SK-N-SH treated with all-trans-retinoic acid at 6 μM for 48 hours (cell line): Measurements from ENCODE around the gene CTBP2.
A peak's percentile ranks its signal among the peaks of the same experiment; 100 is the strongest.

Source experiments
- ATAC-seq: fragments of 200-7000 bp; cut with Tn5 transposase; 3 replicates; pipeline ENCODE4 v1.9.1; 2020; ENCODE audit warnings: mild to moderate bottlenecking, moderate library complexity
- BACH2 ChIP-seq: fragments of 250-450 bp; sonication (Bioruptor Pico); IDR thresholded peaks from 2 replicates; pipeline ENCODE4 v1.9.0; 2021; ENCODE audit warnings: mild to moderate bottlenecking, borderline replicate concordance
- CREB5 ChIP-seq: fragments of 250-450 bp; sonication (Bioruptor Pico); IDR thresholded peaks from 2 replicates; pipeline ENCODE4 v1.5.1; 2020; ENCODE audit warnings: low read depth, mild to moderate bottlenecking, moderate library complexity
- CSDC2 ChIP-seq: fragments of 250-450 bp; sonication (Bioruptor Pico); IDR thresholded peaks from 2 replicates; pipeline ENCODE4 v1.5.0; 2020; ENCODE audit warnings: mild to moderate bottlenecking, moderate library complexity
- CSRNP3 ChIP-seq: fragments of 250-450 bp; sonication (Bioruptor Pico); IDR thresholded peaks from 2 replicates; pipeline ENCODE4 v1.5.1; 2021; ENCODE audit warnings: mild to moderate bottlenecking, moderate library complexity
- GLIS3 ChIP-seq: fragments of 250-450 bp; sonication (Bioruptor Pico); IDR thresholded peaks from 2 replicates; pipeline ENCODE4 v1.5.0; 2020; ENCODE audit warnings: mild to moderate bottlenecking, moderate library complexity
- ISL1 ChIP-seq: fragments of 250-450 bp; sonication (Bioruptor Pico); IDR thresholded peaks from 2 replicates; pipeline ENCODE4 v2.1.2; 2022; ENCODE audit warnings: mild to moderate bottlenecking, moderate library complexity
- OSR1 ChIP-seq: fragments of 250-450 bp; sonication (Bioruptor Pico); IDR thresholded peaks from 2 replicates; pipeline ENCODE4 v1.8.0; 2022; ENCODE audit warnings: moderate library complexity, mild to moderate bottlenecking, inconsistent platforms
- POU6F1 ChIP-seq: fragments of 250-450 bp; sonication (Bioruptor Pico); IDR thresholded peaks from 2 replicates; pipeline ENCODE4 v1.8.0; 2021; ENCODE audit warnings: low read depth, mild to moderate bottlenecking, moderate library complexity, borderline replicate concordance
- PPARA ChIP-seq: fragments of 250-450 bp; sonication (Bioruptor Pico); IDR thresholded peaks from 2 replicates; pipeline ENCODE4 v1.5.0; 2020; ENCODE audit warnings: mild to moderate bottlenecking, borderline replicate concordance
- RARB ChIP-seq: fragments of 250-450 bp; sonication (Bioruptor Pico); IDR thresholded peaks from 2 replicates; pipeline ENCODE4 v1.8.0; 2021; ENCODE audit warnings: mild to moderate bottlenecking, moderate library complexity
- TCF4 ChIP-seq: fragments of 250-450 bp; sonication (Bioruptor Pico); IDR thresholded peaks from 2 replicates; pipeline ENCODE4 v1.8.0; 2021; ENCODE audit warnings: mild to moderate bottlenecking, moderate library complexity, borderline replicate concordance
- TSHZ2 ChIP-seq: fragments of 250-450 bp; sonication (Bioruptor Pico); IDR thresholded peaks from 2 replicates; pipeline ENCODE4 v1.5.0; 2020; ENCODE audit warnings: mild to moderate bottlenecking, moderate library complexity
- ZC3H10 ChIP-seq: fragments of 250-450 bp; sonication (Bioruptor Pico); IDR thresholded peaks from 2 replicates; pipeline ENCODE4 v1.5.1; 2021; ENCODE audit warnings: mild to moderate bottlenecking, moderate library complexity
- ZFP3 ChIP-seq: fragments of 250-450 bp; sonication (Bioruptor Pico); IDR thresholded peaks from 2 replicates; pipeline ENCODE4 v1.5.0; 2020; ENCODE audit warnings: mild to moderate bottlenecking, moderate library complexity
- ZFP30 ChIP-seq: fragments of 450-650 bp; formaldehyde crosslinking; IDR thresholded peaks from 2 replicates; pipeline ENCODE4 v1.5.0; 2022; ENCODE audit warnings: mild to moderate bottlenecking, moderate library complexity
- ZNF565 ChIP-seq: fragments of 450-650 bp; formaldehyde crosslinking; conservative IDR thresholded peaks from 2 replicates; pipeline ENCODE4 v1.5.0; 2020; ENCODE audit warnings: low read depth, mild to moderate bottlenecking, moderate library complexity
- ZNF70 ChIP-seq: fragments of 450-650 bp; formaldehyde crosslinking; IDR thresholded peaks from 2 replicates; pipeline ENCODE4 v1.5.0; 2020; ENCODE audit warnings: mild to moderate bottlenecking, moderate library complexity
- ZNF8 ChIP-seq: fragments of 450-650 bp; formaldehyde crosslinking; IDR thresholded peaks from 2 replicates; pipeline ENCODE4 v1.5.0; 2020; ENCODE audit warnings: mild to moderate bottlenecking, moderate library complexity

The CTBP2 gene

GRCh38 chr10:125062227-125062913, 98.0 kb downstream of the CTBP2 start:
- no peak for ATAC-seq
- TF ChIP-seq TCF4 (no peak), OSR1 (CRISPR knock-in tag) (no peak), BACH2 (CRISPR knock-in tag) (no peak), RARB (CRISPR knock-in tag) (no peak), ISL1 (CRISPR knock-in tag) (no peak), ZFP30 (CRISPR knock-in tag) (no peak), TSHZ2 (CRISPR knock-in tag) (no peak), GLIS3 (CRISPR knock-in tag) (no peak), ZFP3 (no peak), ZNF8 (CRISPR knock-in tag) (no peak), ZNF70 (CRISPR knock-in tag) (no peak), PPARA (CRISPR knock-in tag) (no peak), CSDC2 (CRISPR knock-in tag) (no peak), ZC3H10 (CRISPR knock-in tag) (no peak), CSRNP3 (CRISPR knock-in tag) (no peak)

GRCh38 chr10:125061557-125062226, 98.7 kb downstream of the CTBP2 start:
- TF ChIP-seq GLIS3 (CRISPR knock-in tag) (no peak), CSRNP3 (CRISPR knock-in tag) (no peak), ZNF565 (CRISPR knock-in tag) (no peak), PPARA (CRISPR knock-in tag) (no peak), ZFP30 (CRISPR knock-in tag) (no peak), TCF4 (no peak), POU6F1 (CRISPR knock-in tag) (no peak), ISL1 (CRISPR knock-in tag) (no peak)
- no peak for ATAC-seq

GRCh38 chr10:125060826-125061556, 99.4 kb downstream of the CTBP2 start:
- TF ChIP-seq ZNF8 (CRISPR knock-in tag) (no peak), TCF4 (no peak), CREB5 (CRISPR knock-in tag) (no peak)
- ATAC-seq = peak; percentile 82
